ENCODE measurements around the gene PRKN.

DNA sequence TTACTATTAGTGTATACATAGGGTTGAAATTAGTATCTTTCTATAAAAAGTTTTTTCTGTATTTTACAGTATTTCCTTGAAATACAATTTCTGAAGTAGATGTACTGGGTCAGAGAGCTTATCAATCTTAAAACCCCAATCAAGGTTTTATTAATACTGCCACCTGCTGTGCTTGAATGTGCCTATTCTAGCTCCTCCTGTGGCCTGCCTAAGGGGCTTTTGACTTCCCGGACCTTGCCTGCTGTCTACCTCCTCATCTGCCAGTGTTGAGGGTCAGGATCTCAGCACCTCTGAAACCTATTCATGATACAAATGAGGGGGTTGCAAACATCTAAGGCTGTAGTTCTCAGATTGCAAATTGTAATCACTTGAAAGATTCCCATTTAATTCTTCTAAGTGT is 9.4 kb upstream of the PRKN start:
- TF ChIP-seq CTCF (conservative IDR thresholded peaks at IDR 0.05) (no peak; the same call in none of the 2 replicates), ZFX (IDR thresholded peaks at IDR 0.05) (no peak)

All from C4-2B (cell line).